ENCODE data around the gene SDCCAG8.

DNA sequence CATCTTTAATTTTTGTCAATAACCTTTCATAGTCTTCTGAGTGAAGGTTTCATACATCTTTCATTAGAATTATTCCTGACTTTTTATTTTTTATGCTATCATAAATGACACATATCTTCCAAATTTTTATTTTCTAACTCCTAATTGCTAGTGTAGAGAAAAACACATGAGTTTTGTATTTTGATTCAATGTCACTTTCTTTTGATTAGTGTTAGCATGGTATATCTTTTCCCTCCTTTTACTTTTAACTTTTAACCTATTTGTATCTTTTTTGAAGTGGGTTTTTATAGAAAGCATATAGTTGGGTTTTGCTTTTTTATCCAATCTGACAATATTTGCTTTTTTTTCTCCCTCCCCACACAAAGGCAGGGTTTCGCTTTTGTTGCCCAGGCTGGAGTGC is 43.2 kb downstream of the SDCCAG8 start:
- TF ChIP-seq, protein P1, sequence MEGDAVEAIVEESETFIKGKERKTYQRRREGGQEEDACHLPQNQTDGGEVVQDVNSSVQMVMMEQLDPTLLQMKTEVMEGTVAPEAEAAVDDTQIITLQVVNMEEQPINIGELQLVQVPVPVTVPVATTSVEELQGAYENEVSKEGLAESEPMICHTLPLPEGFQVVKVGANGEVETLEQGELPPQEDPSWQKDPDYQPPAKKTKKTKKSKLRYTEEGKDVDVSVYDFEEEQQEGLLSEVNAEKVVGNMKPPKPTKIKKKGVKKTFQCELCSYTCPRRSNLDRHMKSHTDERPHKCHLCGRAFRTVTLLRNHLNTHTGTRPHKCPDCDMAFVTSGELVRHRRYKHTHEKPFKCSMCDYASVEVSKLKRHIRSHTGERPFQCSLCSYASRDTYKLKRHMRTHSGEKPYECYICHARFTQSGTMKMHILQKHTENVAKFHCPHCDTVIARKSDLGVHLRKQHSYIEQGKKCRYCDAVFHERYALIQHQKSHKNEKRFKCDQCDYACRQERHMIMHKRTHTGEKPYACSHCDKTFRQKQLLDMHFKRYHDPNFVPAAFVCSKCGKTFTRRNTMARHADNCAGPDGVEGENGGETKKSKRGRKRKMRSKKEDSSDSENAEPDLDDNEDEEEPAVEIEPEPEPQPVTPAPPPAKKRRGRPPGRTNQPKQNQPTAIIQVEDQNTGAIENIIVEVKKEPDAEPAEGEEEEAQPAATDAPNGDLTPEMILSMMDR (IDR thresholded peaks at IDR 0.05; ENCODE audit: insufficient read depth, low read depth, low read length): no peak
- TF ChIP-seq EZH2 (IDR thresholded peaks at IDR 0.05; ENCODE audit: insufficient read depth, low read length): no peak

Measured in astrocyte (in vitro differentiated cells and primary cell).